Adrenal gland (tissue), 12 donors: ENCODE results near the gene ABLIM2. TPM values are rescaled to one million over a fixed set of nuclear protein-coding genes. Genes with fewer than 3 reads are reported as not detected.

Experiments
- DNase-seq, 7 donors: peaks; one replicate each; pipeline ENCODE4 v3.0.0-alpha.2; 2019 to 2020
- H3K27ac ChIP-seq, 5 donors: fragments of 200-600 bp; sonication (generic) in 4 of 5; 1 replicate in 3 of 5; 2 replicates in 2 of 5; pipeline versions ENCODE4 v1.5.1 to v1.8.0; 2016 to 2020; ENCODE audit warnings: mild to moderate bottlenecking in 1 of 5
- H3K27me3 ChIP-seq: fragments of 200-600 bp; 2 replicates; pipeline ENCODE4 v1.8.0; 2021
- H3K36me3 ChIP-seq, 2 donors: fragments of 200-600 bp; replicated peaks in 1 of 2; 1 replicate in 1 of 2; 2 replicates in 1 of 2; pipeline versions ENCODE4 v1.5.1 to v1.8.0; 2018 to 2022
- H3K4me1 ChIP-seq, 2 donors: fragments of 200-600 bp; replicated peaks in 1 of 2; 1 replicate in 1 of 2; 2 replicates in 1 of 2; pipeline versions ENCODE4 v1.5.1 to v1.8.0; 2018 to 2021
- H3K4me3 ChIP-seq, 4 donors: fragments of 200-600 bp; sonication (generic) in 3 of 4; one replicate each; pipeline ENCODE4 v1.5.1; 2016 to 2018
- H3K9me3 ChIP-seq, 3 donors: fragments of 200-600 bp; sonication (generic) in 1 of 3; replicated peaks in 1 of 3; 1 replicate in 2 of 3; 2 replicates in 1 of 3; pipeline versions ENCODE4 v1.5.1 to v1.8.0; 2016 to 2021
- CTCF ChIP-seq, 6 experiments: fragments of 450-650 bp in 4 of 6; fragments of 200-600 bp in 2 of 6; sonication (generic) in 1 of 6; IDR thresholded peaks; 1 replicate in 5 of 6; 2 replicates in 1 of 6; pipeline versions ENCODE4 v1.5.1 to v1.8.0; 2016 to 2021; ENCODE audit warnings: antibody characterized with exemption in 6 of 6, mild to moderate bottlenecking in 2 of 6, moderate library complexity in 1 of 6
- POLR2A ChIP-seq, 2 donors: fragments of 450-650 bp; IDR thresholded peaks; one replicate each; pipeline ENCODE4 v1.6.1; 2017; ENCODE audit warnings: antibody characterized with exemption in 2 of 2, mild to moderate bottlenecking in 2 of 2, moderate library complexity in 1 of 2
- WGBS, 4 donors: extraction: QIAGEN DNeasy Blood & Tissue Kit in 2 of 4; methylation state at CpG; one replicate each; pipeline versions ENCODE4 v1.1.5 to v1.1.7; 2013 to 2017; 5-methylcytosine and 5-hydroxymethylcytosine counted together
- intact Hi-C, 2 donors: fragments of 100-400 bp; cut with DNase I; formaldehyde crosslinking; loops; one replicate each; pipeline versions ENCODE4 v1.14.1 to v1.15.0; 2022 to 2023
- polyA plus RNA-seq, 3 donors: library from polyadenylated mRNA; stranded (reverse); fragments of 200-250 nt in 2 of 3; fragments of 350-450 nt in 1 of 3; fragmentation: Illumina TruSeq in 1 of 3; extraction: RNeasy Lipid Tissue Mini Kit (QIAGEN cat#74804) in 1 of 3; gene quantifications; one replicate each; pipeline ENCODE4 v1.2.3, GENCODE V29; 2013 to 2014
- total RNA-seq, 9 donors: library from RNA; depleted of rRNA in 4 of 9; stranded (reverse); fragments of >200 nt in 4 of 9; fragments of 120-200 nt in 1 of 9; fragmentation: NEBNext Ultra II Directional in 1 of 9; extraction: Animal tissue kit (Norgen Biotek cat#: 25700) in 1 of 9; gene quantifications; one replicate each; pipeline versions ENCODE4 v1.1.0 to v1.2.4, GENCODE V29; 2013 to 2023
- donor health status: healthy with polysubstance abuse.
- donor health status: Bipolar disorder and iron deficiency.
- donor health status: DM: yes; HTN: yes; CAD: no.
- donor health status: DM: no; HTN: no; CAD: no.
- donor health status: DM: no; HTN: no; CAD: no.
- donor health status: DM: yes; HTN: yes; CAD: no.

Gene ABLIM2
- total and polyA plus RNA-seq, 12 donors = 5.8 to 31.2 (median 14.6) TPM

DNA sequence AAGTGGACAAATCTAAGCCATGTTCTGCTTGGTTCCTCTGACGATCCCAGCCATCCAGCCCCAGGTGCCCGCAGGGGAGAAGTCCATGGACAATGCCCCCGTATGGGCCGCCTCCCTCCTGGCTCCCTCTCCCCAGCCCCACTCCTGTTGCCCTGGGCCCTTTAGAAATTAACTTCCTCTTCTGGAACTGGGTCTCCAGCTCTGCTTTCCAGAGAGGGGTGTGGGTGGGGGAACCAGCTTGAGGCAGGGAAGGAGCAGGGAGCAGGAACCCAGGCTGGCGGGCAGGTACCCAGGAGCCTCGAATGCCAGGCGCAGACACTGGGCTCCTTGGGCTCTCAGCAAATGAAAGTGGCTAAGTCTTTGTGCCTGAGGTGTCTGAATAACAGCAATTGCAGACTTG is 12.7 kb upstream of the ABLIM2 start:
- DNase-seq = no peak
- intact Hi-C loops = no loop called here

GRCh38 chr4:8170341-8170740 is 11.7 kb upstream of the ABLIM2 start:
- WGBS, 4 donors = 83 to 100% (median 93%) methylated on average over 1 to 11 of the region's 11 CpGs
- TF ChIP-seq CTCF (IDR thresholded peaks at IDR 0.05) (no peak), POLR2A (IDR thresholded peaks at IDR 0.05) (no peak)
- Histone ChIP-seq H3K4me1 (no peaks in the 10 kb centered on the region), H3K27ac (no peak overlapping the region), H3K9me3 (no peaks in the 10 kb centered on the region), H3K4me3 (no peak overlapping the region), H3K27me3 (no peaks in the 10 kb centered on the region), H3K36me3 (no peaks in the 10 kb centered on the region)
- intact Hi-C loops = no loop called here
- no peak for DNase-seq

More for the DNA sequence above, 12.7 kb upstream of the ABLIM2 start:
- H3K27ac ChIP-seq = no peak overlapping the region
- no peaks in the 10 kb centered on the region for H3K9me3 ChIP-seq
- TF ChIP-seq POLR2A (IDR thresholded peaks at IDR 0.05) = no peak
- no peak for TF ChIP-seq CTCF (IDR thresholded peaks at IDR 0.05)
- H3K4me3 ChIP-seq = no peak overlapping the region
- no peaks in the 10 kb centered on the region for H3K36me3 ChIP-seq
- no peaks in the 10 kb centered on the region for H3K4me1 ChIP-seq
- no peaks in the 10 kb centered on the region for H3K27me3 ChIP-seq
- 81 to 94% (median 86%) methylated on average over 7 of the region's 7 CpGs for WGBS, 4 donors

DNA sequence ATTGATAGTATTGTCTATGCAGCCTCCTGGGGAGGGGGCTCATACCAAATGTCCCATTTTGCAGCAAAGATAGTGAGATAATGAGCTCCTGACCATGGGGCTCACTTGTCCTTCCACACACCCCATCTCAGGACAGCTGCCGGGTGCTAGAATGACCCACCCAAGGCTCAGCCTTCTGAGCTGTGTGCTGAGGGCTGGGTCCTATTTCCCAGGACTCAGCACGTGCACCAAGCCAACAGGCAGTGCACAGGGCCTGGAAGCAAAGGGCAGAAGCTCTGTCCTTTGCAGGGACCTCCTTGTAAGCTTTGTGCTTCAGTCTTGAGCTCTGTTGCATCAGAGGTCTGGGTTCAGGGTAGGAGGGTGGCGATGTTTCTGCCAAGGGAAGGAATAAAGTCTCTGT is 11.2 kb upstream of the ABLIM2 start:
- Histone ChIP-seq H3K4me1 (no peaks in the 10 kb centered on the region), H3K36me3 (no peaks in the 10 kb centered on the region), H3K9me3 (no peaks in the 10 kb centered on the region), H3K27ac (no peak overlapping the region), H3K27me3 (no peaks in the 10 kb centered on the region), H3K4me3 (no peak overlapping the region)
- 79 to 93% (median 88%) methylated on average over 2 to 3 of the region's 3 CpGs for WGBS, 4 donors
- intact Hi-C loops = loop anchor here in 1 of 2 donors (10.0 kb wide), 1 partner anchor 255 kb away; no protein-coding TSS in a partner anchor
- no peak for DNase-seq
- TF ChIP-seq POLR2A (IDR thresholded peaks at IDR 0.05) (no peak), CTCF (IDR thresholded peaks at IDR 0.05) (no peak)

- H3K4me1 ChIP-seq = no peaks in the 10 kb centered on the region
- WGBS, 4 donors = 78 to 85% (median 81%) methylated on average over 5 of the region's 5 CpGs
- no peak for DNase-seq
- intact Hi-C loops = loop anchor here in 1 of 2 donors (10.0 kb wide), 1 partner anchor 256 kb away; no protein-coding TSS in a partner anchor
- H3K27ac ChIP-seq = peak overlapping the region in 1 of 5 donors; percentile 83
- H3K4me3 ChIP-seq = no peak overlapping the region
- no peaks in the 10 kb centered on the region for H3K27me3 ChIP-seq
- TF ChIP-seq POLR2A (IDR thresholded peaks at IDR 0.05) = no peak
- TF ChIP-seq CTCF (IDR thresholded peaks at IDR 0.05) = no peak
- no peaks in the 10 kb centered on the region for H3K36me3 ChIP-seq
- H3K9me3 ChIP-seq = no peaks in the 10 kb centered on the region
Measured at GRCh38 chr4:8168832-8169598, 10.4 kb upstream of the ABLIM2 start.
